ENCODE results near the gene ULK4. TPM values are rescaled to one million over a fixed set of nuclear protein-coding genes. Genes with fewer than 3 reads are reported as not detected.
"Not testable (repeated sequence)": the region's sequence is repeated elsewhere in the genome, so short reads cannot be mapped to it uniquely, and the experiment has no call there.

Gene ULK4
- total RNA-seq, 2 donors from 2014 or later: 7.0 to 7.7 TPM

- no peaks in the 10 kb centered on the region for H3K27me3 Mint-ChIP-seq
- no peak for ATAC-seq (replicated peaks)
- H3K36me3 Mint-ChIP-seq (ENCODE audit: low read depth): no peaks in the 10 kb centered on the region
- no peaks in the 10 kb centered on the region for H3K4me1 Mint-ChIP-seq
- H3K9me3 Mint-ChIP-seq: peaks cover 4% of the 10 kb centered on the region
- H3K27ac Mint-ChIP-seq: no peak overlapping the region
- no peak overlapping the region for H3K4me3 Mint-ChIP-seq
These were observed 95.6 kb downstream of the ULK4 start for GRCh38 chr3:41866298-41866697.

- Mint-ChIP-seq H3K4me3 (no peak overlapping the region), H3K36me3 (ENCODE audit: low read depth) (no peaks in the 10 kb centered on the region), H3K27ac (no peak overlapping the region), H3K9me3 (peaks cover 10% of the 10 kb centered on the region), H3K4me1 (no peaks in the 10 kb centered on the region), H3K27me3 (no peaks in the 10 kb centered on the region)
- no peak for ATAC-seq (replicated peaks)
These were observed 98.9 kb downstream of the ULK4 start for GRCh38 chr3:41863024-41863423.

GRCh38 chr3:41860489-41860888, 101.4 kb downstream of the ULK4 start:
- H3K4me1 Mint-ChIP-seq; H3K27me3 Mint-ChIP-seq; H3K36me3 Mint-ChIP-seq (ENCODE audit: low read depth); H3K27ac Mint-ChIP-seq; H3K4me3 Mint-ChIP-seq; ATAC-seq (replicated peaks); H3K9me3 Mint-ChIP-seq: not testable (repeated sequence)

- no peaks in the 10 kb centered on the region for H3K9me3 Mint-ChIP-seq
- no peaks in the 10 kb centered on the region for H3K4me1 Mint-ChIP-seq
- H3K4me3 Mint-ChIP-seq: no peak overlapping the region
- H3K27me3 Mint-ChIP-seq: no peaks in the 10 kb centered on the region
- H3K27ac Mint-ChIP-seq: no peak overlapping the region
- ATAC-seq (replicated peaks): no peak
- peaks cover 7% of the 10 kb centered on the region for H3K36me3 Mint-ChIP-seq (ENCODE audit: low read depth)
These were observed 106.9 kb downstream of the ULK4 start for GRCh38 chr3:41854956-41855355.

- Mint-ChIP-seq H3K27me3 (no peaks in the 10 kb centered on the region), H3K4me1 (peaks cover 8% of the 10 kb centered on the region), H3K9me3 (no peaks in the 10 kb centered on the region), H3K27ac (no peak overlapping the region), H3K4me3 (no peak overlapping the region), H3K36me3 (ENCODE audit: low read depth) (peaks cover 7% of the 10 kb centered on the region)
- no peak for ATAC-seq (replicated peaks)
These were observed 108.2 kb downstream of the ULK4 start for GRCh38 chr3:41853540-41854196.

GRCh38 chr3:41848753-41849574, 112.9 kb downstream of the ULK4 start:
- no peaks in the 10 kb centered on the region for H3K27me3 Mint-ChIP-seq
- no peaks in the 10 kb centered on the region for H3K9me3 Mint-ChIP-seq
- peak; percentile 55 for ATAC-seq (replicated peaks)
- peak overlapping the region; percentile 20 for H3K4me3 Mint-ChIP-seq
- H3K4me1 Mint-ChIP-seq: peaks cover 9% of the 10 kb centered on the region
- H3K27ac Mint-ChIP-seq: peak overlapping the region; percentile 47
- H3K36me3 Mint-ChIP-seq (ENCODE audit: low read depth): peaks cover 13% of the 10 kb centered on the region

GRCh38 chr3:41847679-41848078, 114.2 kb downstream of the ULK4 start:
- Mint-ChIP-seq H3K4me1 (peaks cover 9% of the 10 kb centered on the region), H3K36me3 (ENCODE audit: low read depth) (peaks cover 21% of the 10 kb centered on the region), H3K9me3 (peaks cover 5% of the 10 kb centered on the region), H3K27me3 (no peaks in the 10 kb centered on the region), H3K4me3 (no peak overlapping the region), H3K27ac (peak overlapping the region; percentile 37)
- no peak for ATAC-seq (replicated peaks)

- Mint-ChIP-seq H3K4me1 (peaks cover 9% of the 10 kb centered on the region), H3K9me3 (peaks cover 9% of the 10 kb centered on the region), H3K27me3 (no peaks in the 10 kb centered on the region), H3K27ac (peak overlapping the region; percentile 37), H3K4me3 (no peak overlapping the region), H3K36me3 (ENCODE audit: low read depth) (peaks cover 24% of the 10 kb centered on the region)
- peak; percentile 72 for ATAC-seq (replicated peaks)
These were observed 115.1 kb downstream of the ULK4 start for GRCh38 chr3:41846850-41847249.

- Mint-ChIP-seq H3K4me3 (no peak overlapping the region), H3K4me1 (peaks cover 9% of the 10 kb centered on the region), H3K36me3 (ENCODE audit: low read depth) (peaks cover 27% of the 10 kb centered on the region), H3K27ac (no peak overlapping the region), H3K9me3 (peaks cover 9% of the 10 kb centered on the region), H3K27me3 (no peaks in the 10 kb centered on the region)
- no peak for ATAC-seq (replicated peaks)
These were observed 116.1 kb downstream of the ULK4 start for GRCh38 chr3:41845826-41846225.

GRCh38 chr3:41844256-41844655, 117.6 kb downstream of the ULK4 start:
- H3K9me3 Mint-ChIP-seq; H3K4me3 Mint-ChIP-seq; H3K27ac Mint-ChIP-seq; H3K4me1 Mint-ChIP-seq; H3K27me3 Mint-ChIP-seq; ATAC-seq (replicated peaks): not testable (repeated sequence)
- peaks cover 32% of the 10 kb centered on the region for H3K36me3 Mint-ChIP-seq (ENCODE audit: low read depth)

GRCh38 chr3:41840936-41841668, 120.8 kb downstream of the ULK4 start:
- peaks cover 38% of the 10 kb centered on the region for H3K36me3 Mint-ChIP-seq (ENCODE audit: low read depth)
- peaks cover 18% of the 10 kb centered on the region for H3K4me1 Mint-ChIP-seq
- not testable (repeated sequence) for ATAC-seq (replicated peaks); H3K27ac Mint-ChIP-seq; H3K9me3 Mint-ChIP-seq; H3K4me3 Mint-ChIP-seq; H3K27me3 Mint-ChIP-seq

GRCh38 chr3:41836360-41837134, 125.4 kb downstream of the ULK4 start:
- Mint-ChIP-seq H3K27ac (peak overlapping the region; percentile 87), H3K4me3 (peak overlapping the region; percentile 52), H3K27me3 (no peaks in the 10 kb centered on the region), H3K9me3 (no peaks in the 10 kb centered on the region), H3K36me3 (ENCODE audit: low read depth) (peaks cover 44% of the 10 kb centered on the region), H3K4me1 (peaks cover 18% of the 10 kb centered on the region)
- peak; percentile 92 for ATAC-seq (replicated peaks)

GRCh38 chr3:41833628-41834027, 128.3 kb downstream of the ULK4 start:
- Mint-ChIP-seq H3K27me3 (no peaks in the 10 kb centered on the region), H3K4me3 (no peak overlapping the region), H3K9me3 (no peaks in the 10 kb centered on the region), H3K36me3 (ENCODE audit: low read depth) (peaks cover 40% of the 10 kb centered on the region), H3K27ac (no peak overlapping the region), H3K4me1 (peaks cover 18% of the 10 kb centered on the region)
- no peak for ATAC-seq (replicated peaks)

GRCh38 chr3:41819236-41819635, 142.7 kb downstream of the ULK4 start:
- no peaks in the 10 kb centered on the region for H3K27me3 Mint-ChIP-seq
- no peak for ATAC-seq (replicated peaks)
- no peak overlapping the region for H3K4me3 Mint-ChIP-seq
- no peak overlapping the region for H3K27ac Mint-ChIP-seq
- peaks cover 23% of the 10 kb centered on the region for H3K36me3 Mint-ChIP-seq (ENCODE audit: low read depth)
- H3K4me1 Mint-ChIP-seq: no peaks in the 10 kb centered on the region
- H3K9me3 Mint-ChIP-seq: no peaks in the 10 kb centered on the region
